Memory B cell (primary cell): ENCODE measurements around the gene TMOD4.

Experiments
- ATAC-seq: fragments of 150-1000 bp; cut with Tn5 transposase; 2 replicates; pipeline ENCODE4 v1.10.0; 2021; ENCODE audit warnings: low read depth, mild to moderate bottlenecking, moderate library complexity
- DNase-seq, 2 donors: peaks; one replicate each; pipeline ENCODE4 v3.0.0; 2022; ENCODE audit warnings: low spot score in 2 of 2
- H3K27ac Mint-ChIP-seq: one replicate; pipeline ENCODE4 v1.8.0; 2022; ENCODE audit warnings: mild to moderate bottlenecking, moderate library complexity, mixed read lengths
- H3K27me3 Mint-ChIP-seq: one replicate; pipeline ENCODE4 v1.8.0; 2022; ENCODE audit warnings: mixed read lengths
- H3K36me3 Mint-ChIP-seq: one replicate; pipeline ENCODE4 v1.8.0; 2022; ENCODE audit warnings: mild to moderate bottlenecking, mixed read lengths
- H3K4me1 Mint-ChIP-seq: one replicate; pipeline ENCODE4 v1.8.0; 2022; ENCODE audit warnings: mixed read lengths
- H3K4me3 Mint-ChIP-seq: one replicate; pipeline ENCODE4 v1.8.0; 2022; ENCODE audit warnings: mild to moderate bottlenecking, moderate library complexity, mixed read lengths
- H3K9me3 Mint-ChIP-seq: one replicate; pipeline ENCODE4 v1.8.0; 2022; ENCODE audit warnings: mixed read lengths

Gene TMOD4

DNA sequence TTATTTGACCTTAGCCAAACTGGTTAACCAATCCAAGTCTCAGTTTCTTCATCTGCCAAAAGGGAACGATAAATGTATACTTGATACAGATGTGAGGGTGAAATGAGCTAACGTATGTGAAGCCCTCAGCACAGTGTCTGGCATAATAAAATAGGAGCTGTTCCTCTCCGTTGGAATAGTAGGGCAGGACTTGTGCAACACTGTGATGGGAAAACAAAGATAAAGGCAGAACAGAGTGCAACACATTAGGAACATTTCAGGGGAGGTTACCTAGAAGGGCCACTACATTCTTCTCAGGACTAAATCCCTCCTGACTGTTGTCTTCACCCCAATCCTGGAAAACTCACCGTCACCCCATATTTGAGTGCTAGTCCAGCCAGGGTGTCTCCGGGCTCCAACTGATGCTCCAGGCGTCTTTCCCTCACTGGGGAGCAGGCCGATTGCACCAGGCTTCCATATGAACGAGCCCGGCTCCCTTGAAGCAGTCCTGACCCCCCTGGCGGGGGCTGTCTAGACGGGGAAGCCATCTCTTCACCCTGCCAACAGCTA, 11.0 kb downstream of the TMOD4 start:
- no peak for DNase-seq
- H3K27me3 Mint-ChIP-seq, result no peaks in the 10 kb centered on the region
- H3K4me3 Mint-ChIP-seq, result peak overlapping the region; percentile 95
- peaks cover 20% of the 10 kb centered on the region for H3K36me3 Mint-ChIP-seq
- H3K27ac Mint-ChIP-seq, result no peak overlapping the region
- H3K4me1 Mint-ChIP-seq, result peaks cover 23% of the 10 kb centered on the region
- no peak for ATAC-seq
- H3K9me3 Mint-ChIP-seq, result no peaks in the 10 kb centered on the region

DNA sequence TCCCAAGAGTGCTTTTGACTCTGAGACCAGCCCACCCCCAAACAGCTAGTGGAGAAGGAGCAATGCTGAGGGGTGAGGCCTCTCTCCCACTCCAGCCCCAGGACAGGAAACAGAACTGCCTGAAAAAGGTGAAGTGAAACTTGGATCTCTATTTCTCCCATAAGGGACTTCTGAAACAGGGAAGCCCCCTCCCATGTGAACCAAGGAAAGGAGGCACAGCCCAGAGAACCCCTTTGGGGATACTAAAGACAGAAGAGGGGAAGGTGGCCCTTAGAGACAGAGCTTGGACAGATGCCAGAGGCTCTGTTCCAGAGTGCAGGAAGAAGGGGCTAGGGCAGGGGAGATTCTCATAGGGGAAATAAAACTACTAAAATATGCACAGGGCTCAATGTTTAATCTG, 16.4 kb downstream of the TMOD4 start:
- DNase-seq (no peak), ATAC-seq (no peak)
- H3K27me3 Mint-ChIP-seq, result no peaks in the 10 kb centered on the region
- H3K27ac Mint-ChIP-seq, result peak overlapping the region; percentile 13
- H3K4me3 Mint-ChIP-seq, result peak overlapping the region; percentile 44
- peaks cover 16% of the 10 kb centered on the region for H3K36me3 Mint-ChIP-seq
- H3K9me3 Mint-ChIP-seq, result no peaks in the 10 kb centered on the region
- peaks cover 30% of the 10 kb centered on the region for H3K4me1 Mint-ChIP-seq

DNA sequence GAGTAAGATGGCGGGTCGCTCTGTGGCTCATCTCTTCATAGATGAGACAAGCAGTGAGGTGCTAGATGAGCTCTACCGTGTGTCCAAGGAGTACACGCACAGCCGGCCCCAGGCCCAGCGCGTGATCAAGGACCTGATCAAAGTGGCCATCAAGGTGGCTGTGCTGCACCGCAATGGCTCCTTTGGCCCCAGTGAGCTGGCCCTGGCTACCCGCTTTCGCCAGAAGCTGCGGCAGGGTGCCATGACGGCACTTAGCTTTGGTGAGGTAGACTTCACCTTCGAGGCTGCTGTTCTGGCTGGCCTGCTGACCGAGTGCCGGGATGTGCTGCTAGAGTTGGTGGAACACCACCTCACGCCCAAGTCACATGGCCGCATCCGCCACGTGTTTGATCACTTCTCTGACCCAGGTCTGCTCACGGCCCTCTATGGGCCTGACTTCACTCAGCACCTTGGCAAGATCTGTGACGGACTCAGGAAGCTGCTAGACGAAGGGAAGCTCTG, 17.0 kb downstream of the TMOD4 start:
- H3K9me3 Mint-ChIP-seq, result no peaks in the 10 kb centered on the region

DNA sequence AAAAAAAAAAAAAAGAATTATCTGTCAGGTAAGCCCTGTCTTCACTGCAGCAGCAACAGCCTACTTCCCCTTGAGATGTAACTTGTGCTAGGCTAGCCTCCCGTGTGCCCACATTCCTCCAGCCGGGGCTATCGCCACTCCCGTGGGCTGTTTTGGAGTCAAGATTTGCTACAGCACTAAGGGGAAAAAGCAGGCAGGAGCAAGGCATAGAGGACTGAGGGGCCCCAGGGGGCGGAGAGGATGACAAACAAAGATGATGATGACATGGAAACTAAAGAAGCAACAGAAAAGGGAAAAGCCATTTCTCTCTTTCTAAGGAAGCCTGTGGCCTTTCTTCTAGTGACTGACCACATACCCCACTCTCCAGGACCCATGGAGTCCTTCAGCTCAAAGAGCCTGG, 17.5 kb downstream of the TMOD4 start:
- H3K4me1 Mint-ChIP-seq, result peaks cover 30% of the 10 kb centered on the region
- no peak overlapping the region for H3K27ac Mint-ChIP-seq
- peak overlapping the region; percentile 80 for H3K4me3 Mint-ChIP-seq
- H3K36me3 Mint-ChIP-seq, result peaks cover 16% of the 10 kb centered on the region
- H3K27me3 Mint-ChIP-seq, result no peaks in the 10 kb centered on the region
- no peaks in the 10 kb centered on the region for H3K9me3 Mint-ChIP-seq
- no peak for DNase-seq
- ATAC-seq, result no peak

More for the DNA sequence above, 17.0 kb downstream of the TMOD4 start:
- peak overlapping the region; percentile 13 for H3K27ac Mint-ChIP-seq
- DNase-seq, result no peak
- peaks cover 30% of the 10 kb centered on the region for H3K4me1 Mint-ChIP-seq
- H3K36me3 Mint-ChIP-seq, result peaks cover 16% of the 10 kb centered on the region
- no peak for ATAC-seq
- H3K27me3 Mint-ChIP-seq, result no peaks in the 10 kb centered on the region
- no peak overlapping the region for H3K4me3 Mint-ChIP-seq

DNA sequence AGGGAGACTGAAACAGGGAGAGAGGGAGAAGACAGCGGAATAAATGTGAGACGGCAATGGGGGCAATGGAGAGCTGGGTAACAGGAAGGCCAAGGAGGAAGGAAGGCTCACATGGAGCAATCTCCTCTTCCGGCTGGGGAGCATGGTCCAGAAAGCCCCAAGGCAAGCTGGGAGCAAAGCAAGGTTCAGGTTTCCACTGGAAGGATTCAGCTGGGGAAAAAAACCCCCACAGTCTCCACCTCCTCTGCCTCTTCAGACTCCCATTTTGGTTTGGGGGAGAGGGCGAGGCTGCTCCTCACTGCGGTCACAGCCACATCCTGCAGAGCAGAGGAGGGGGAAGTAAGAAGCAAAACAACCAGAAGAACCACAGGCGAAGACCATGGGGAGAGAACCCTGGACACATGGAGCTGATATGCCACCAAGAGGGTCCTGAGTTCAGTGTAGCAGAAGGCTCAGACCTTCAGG, 18.7 kb downstream of the TMOD4 start:
- no peak for DNase-seq
- Mint-ChIP-seq H3K27me3 (no peaks in the 10 kb centered on the region), H3K9me3 (no peaks in the 10 kb centered on the region), H3K4me3 (peak overlapping the region; percentile 99), H3K4me1 (peaks cover 26% of the 10 kb centered on the region), H3K27ac (peak overlapping the region; percentile 84), H3K36me3 (peaks cover 13% of the 10 kb centered on the region)
- no peak for ATAC-seq

DNA sequence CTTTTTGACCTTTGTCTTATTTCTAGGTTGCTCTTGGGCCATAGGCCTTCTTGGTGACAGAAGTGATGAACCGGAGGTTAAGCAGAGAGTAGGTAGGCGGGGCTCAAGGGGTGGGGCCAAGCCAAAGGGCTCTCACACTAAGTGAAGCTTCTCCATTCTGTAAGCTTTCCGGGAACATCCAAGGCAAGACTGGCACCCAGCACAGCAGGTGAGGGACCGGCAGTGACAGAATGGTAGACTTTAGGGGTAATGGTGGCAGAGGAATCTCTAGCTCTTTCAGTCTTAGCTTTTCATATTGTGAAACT, 19.3 kb downstream of the TMOD4 start, which contains the start of gene TNFAIP8L2:
Gene TNFAIP8L2, plus strand, starts transcription at position 135 of the 305 bp plus-strand sequence. CDS start 2,049 bp downstream, outside the sequence.
- no peaks in the 10 kb centered on the region for H3K9me3 Mint-ChIP-seq
- peak within 1 kb of the TSS; percentile 99 for H3K4me3 Mint-ChIP-seq
- H3K36me3 Mint-ChIP-seq, result peaks cover 12% of the 10 kb centered on the region
- ATAC-seq, result peak; percentile 89
- peak within 1 kb of the TSS; percentile 84 for H3K27ac Mint-ChIP-seq
- H3K27me3 Mint-ChIP-seq, result no peaks in the 10 kb centered on the region
- peaks cover 26% of the 10 kb centered on the region for H3K4me1 Mint-ChIP-seq
- peak; percentile 48 to 53 for DNase-seq

DNA sequence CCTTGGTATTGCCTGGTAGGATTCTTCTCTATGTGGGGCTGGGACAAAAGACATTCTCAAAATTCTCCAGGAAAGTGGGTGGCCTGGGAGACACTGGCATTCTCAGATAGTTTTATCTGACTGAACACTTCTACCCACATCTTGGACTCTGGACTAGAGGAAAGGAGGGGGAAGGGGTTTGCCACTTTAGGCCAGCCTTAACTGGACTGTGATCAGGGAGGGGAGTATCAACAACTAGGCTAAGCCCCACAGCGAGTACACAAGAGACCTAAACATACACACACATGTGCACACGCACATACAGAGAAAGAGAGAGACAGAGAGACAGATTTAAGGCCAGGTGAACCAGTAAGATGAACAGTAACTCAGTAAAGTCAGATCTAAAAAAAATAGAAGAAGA, 28.1 kb downstream of the TMOD4 start:
- Mint-ChIP-seq H3K4me1 (peaks cover 15% of the 10 kb centered on the region), H3K4me3 (peak overlapping the region; percentile 89), H3K27ac (no peak overlapping the region), H3K27me3 (peaks cover 6% of the 10 kb centered on the region), H3K9me3 (no peaks in the 10 kb centered on the region), H3K36me3 (no peaks in the 10 kb centered on the region)
- ATAC-seq (no peak), DNase-seq (no peak)

DNA sequence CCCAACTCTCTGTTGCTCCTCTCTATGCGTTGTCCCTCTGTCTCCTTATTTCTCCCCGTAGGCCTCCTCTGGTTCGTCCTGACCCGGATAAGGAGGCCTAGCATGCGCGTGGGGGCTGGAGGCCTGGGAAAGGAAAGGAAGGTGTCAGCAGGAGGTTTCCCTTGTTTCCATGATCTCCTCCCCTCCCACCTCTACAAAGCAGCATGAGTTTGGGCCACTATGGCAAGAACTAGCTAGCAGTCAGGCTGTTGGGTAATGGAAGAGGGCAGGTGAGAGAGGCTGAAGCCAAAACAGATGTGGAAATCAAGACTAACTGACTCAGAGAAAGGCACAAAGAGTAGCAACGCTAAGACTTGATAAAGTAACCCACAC, 28.7 kb downstream of the TMOD4 start:
- H3K4me1 Mint-ChIP-seq, result peaks cover 18% of the 10 kb centered on the region
- H3K27me3 Mint-ChIP-seq, result peaks cover 6% of the 10 kb centered on the region
- no peak for DNase-seq
- no peaks in the 10 kb centered on the region for H3K9me3 Mint-ChIP-seq
- H3K27ac Mint-ChIP-seq, result no peak overlapping the region
- H3K4me3 Mint-ChIP-seq, result peak overlapping the region; percentile 89
- ATAC-seq, result peak; percentile 1
- H3K36me3 Mint-ChIP-seq, result no peaks in the 10 kb centered on the region

DNA sequence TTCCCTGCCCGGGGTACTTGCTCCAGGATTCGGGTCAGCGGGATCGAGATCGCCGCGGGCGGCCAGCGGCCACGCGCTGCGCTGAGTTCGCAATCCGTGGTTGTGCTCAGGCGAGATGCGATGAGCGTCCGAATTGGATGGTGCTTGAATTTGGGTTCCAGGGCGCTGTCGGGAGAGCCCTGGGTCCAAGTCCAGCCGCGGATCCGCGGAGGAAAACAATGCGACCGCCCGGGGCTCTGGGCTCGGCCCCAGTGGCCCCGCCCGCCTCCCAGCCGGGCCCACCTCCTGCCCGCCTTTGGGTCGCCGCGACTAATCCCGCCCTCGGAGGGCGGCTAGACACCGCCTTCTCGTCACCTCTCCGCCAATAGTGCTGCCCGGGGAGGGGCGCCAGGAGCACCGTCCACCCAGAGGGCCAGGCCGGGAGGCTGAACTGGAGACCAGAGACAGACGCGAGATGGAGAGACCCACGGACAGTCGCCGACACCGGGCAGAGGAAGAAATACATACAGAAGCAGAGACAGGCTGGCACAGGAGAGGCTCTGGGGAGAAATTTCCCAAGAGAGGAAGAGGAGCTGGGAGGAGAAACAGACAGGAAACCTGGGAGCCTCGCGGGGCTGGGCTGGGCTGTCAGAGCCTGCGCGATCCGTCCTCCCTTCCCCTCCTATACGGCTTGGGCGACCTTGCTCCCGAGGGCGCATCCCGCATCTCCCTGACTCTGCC, 29.2 kb downstream of the TMOD4 start, which contains the start of gene SEMA6C:
Gene SEMA6C, minus strand, starts transcription at position 220 of the 720 bp plus-strand sequence. CDS start 4,010 bp downstream, outside the sequence.
- no peaks in the 10 kb centered on the region for H3K36me3 Mint-ChIP-seq
- H3K4me1 Mint-ChIP-seq, result peaks cover 18% of the 10 kb centered on the region
- ATAC-seq (peak; percentile 99), DNase-seq (peak; percentile 72 to 74)
- H3K9me3 Mint-ChIP-seq, result no peaks in the 10 kb centered on the region
- H3K27ac Mint-ChIP-seq, result peak within 1 kb of the TSS; percentile 43
- peaks cover 6% of the 10 kb centered on the region for H3K27me3 Mint-ChIP-seq
- H3K4me3 Mint-ChIP-seq, result peak within 1 kb of the TSS; percentile 89

DNA sequence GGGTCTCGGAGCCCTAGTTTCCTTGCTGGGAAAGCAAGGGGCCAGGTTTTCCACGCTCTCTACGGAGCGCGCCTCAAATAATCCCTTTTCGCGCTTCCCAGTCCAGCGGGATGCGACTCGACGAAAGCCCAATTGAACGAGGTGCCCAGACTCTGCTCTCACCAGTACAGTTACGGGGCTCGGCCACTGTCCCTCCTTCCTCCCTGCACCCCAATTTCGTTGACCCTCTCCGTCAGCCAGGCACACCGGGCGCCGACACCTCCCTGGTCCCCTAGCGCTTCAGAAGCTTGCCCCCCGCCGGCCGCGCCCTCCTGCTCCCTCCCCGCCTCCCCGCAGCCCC, 29.7 kb downstream of the TMOD4 start:
- Mint-ChIP-seq H3K27me3 (peaks cover 6% of the 10 kb centered on the region), H3K36me3 (no peaks in the 10 kb centered on the region), H3K9me3 (no peaks in the 10 kb centered on the region), H3K4me1 (peaks cover 18% of the 10 kb centered on the region), H3K4me3 (peak overlapping the region; percentile 89), H3K27ac (no peak overlapping the region)
- peak; percentile 2 for ATAC-seq
- no peak for DNase-seq

DNA sequence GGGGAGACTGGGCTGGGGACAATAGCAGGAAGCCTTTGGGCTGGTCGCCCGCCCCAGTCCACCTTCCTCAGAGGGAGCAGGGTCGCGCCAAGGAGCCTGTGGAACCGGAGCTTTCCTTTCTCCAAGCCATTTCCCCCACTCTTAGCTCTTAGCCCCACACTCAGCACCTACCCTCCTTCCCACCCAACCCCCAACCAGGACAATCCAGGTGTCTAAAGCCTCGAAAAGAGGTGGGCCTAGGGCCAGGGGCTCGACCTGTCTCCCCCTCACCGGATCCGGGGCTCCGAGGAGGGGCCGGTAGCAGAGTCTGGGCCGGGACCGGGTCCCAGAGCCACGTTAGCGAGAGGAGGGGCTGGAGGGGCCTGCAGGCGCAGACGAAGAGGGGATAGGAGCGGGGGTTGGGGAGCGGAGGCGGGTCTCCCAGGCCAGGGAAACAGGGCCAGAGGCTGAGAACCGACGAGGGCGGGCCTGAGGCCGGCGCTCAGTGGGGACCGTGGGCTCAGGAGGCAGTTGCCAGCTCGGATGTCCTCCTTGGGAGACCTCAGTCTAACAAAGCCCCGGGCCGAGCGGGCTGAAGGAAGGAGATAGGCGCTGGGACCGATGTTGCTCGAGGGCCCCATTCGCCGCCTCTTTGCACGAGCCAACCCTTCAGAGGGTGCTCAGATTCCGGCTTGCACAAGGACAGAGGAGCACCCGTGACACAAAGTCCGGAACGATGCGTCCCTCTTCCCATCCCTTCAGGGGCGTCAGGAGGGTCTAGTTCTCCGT, 30.3 kb downstream of the TMOD4 start:
- Mint-ChIP-seq H3K27me3 (peaks cover 5% of the 10 kb centered on the region), H3K36me3 (no peaks in the 10 kb centered on the region), H3K27ac (no peak overlapping the region), H3K9me3 (no peaks in the 10 kb centered on the region), H3K4me1 (peaks cover 18% of the 10 kb centered on the region), H3K4me3 (peak overlapping the region; percentile 89)
- no peak for DNase-seq
- ATAC-seq, result peak; percentile 18

DNA sequence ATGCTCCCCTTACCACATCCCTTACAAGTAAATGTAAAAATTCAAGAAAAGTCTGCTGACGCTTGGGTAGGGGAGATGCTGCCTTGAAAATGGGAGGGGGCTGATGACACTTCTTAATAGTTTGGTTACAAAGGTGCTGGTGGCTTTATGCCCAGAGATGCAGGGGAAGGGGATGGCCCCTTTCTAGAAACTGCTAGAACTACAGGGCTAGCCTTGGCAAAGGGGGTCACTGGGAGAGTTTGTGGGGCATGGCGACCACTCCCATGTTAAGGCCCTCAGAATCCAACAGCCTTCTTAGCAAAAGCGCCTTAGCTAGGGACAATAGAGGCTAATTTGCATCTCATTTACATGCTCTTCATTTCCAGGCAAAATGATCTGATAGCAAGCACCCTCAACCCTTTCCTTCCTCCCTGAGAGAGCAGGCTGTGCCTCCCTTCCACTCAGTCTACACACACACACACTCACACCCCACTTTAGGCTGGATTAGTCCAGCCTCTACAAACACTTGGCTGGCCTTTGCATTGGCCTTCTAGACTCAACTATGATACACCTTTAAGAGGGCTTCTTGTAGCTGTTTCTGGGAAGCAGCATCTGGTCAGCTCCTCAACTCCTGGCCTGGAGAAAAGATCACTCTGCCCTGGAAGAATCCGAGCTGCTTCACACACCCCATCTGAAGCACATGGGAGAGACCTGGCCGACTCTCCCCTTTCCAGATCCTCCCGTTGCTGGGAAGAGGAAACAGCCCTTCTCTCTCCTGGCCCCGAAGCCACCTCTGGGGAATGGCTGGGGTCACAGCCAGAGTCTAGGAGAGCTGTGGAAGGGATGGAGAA, 31.1 kb downstream of the TMOD4 start:
- peak overlapping the region; percentile 19 for H3K4me3 Mint-ChIP-seq
- H3K36me3 Mint-ChIP-seq, result no peaks in the 10 kb centered on the region
- H3K27ac Mint-ChIP-seq, result no peak overlapping the region
- H3K27me3 Mint-ChIP-seq, result peaks cover 5% of the 10 kb centered on the region
- DNase-seq, result no peak
- H3K9me3 Mint-ChIP-seq, result no peaks in the 10 kb centered on the region
- H3K4me1 Mint-ChIP-seq, result peaks cover 18% of the 10 kb centered on the region
- no peak for ATAC-seq

DNA sequence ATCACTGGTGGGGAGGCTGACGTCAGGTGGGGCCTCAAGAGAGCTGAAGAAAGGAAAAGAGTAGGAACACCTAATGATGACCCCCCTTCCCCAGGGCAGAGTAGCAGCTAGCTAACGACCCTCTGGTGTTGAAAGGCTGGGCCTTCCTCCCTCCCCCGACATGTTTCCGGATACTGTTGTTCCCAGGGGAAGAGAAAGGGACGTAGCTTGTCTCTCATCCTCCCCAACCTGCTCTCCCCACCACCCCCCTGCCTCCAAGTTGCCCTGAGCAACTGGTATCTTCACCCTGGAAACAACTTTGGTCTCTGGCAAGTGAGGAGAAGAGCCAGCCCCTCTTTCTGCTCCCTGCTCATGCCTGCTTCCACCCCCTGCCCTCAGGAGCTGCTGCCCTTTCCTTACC, 31.8 kb downstream of the TMOD4 start:
- Mint-ChIP-seq H3K36me3 (no peaks in the 10 kb centered on the region), H3K27me3 (peaks cover 5% of the 10 kb centered on the region), H3K4me3 (no peak overlapping the region), H3K9me3 (no peaks in the 10 kb centered on the region), H3K4me1 (peaks cover 18% of the 10 kb centered on the region), H3K27ac (no peak overlapping the region)
- ATAC-seq, result no peak
- no peak for DNase-seq
